IPS-18c (cell line): Measurements from ENCODE around the gene COQ7.
A peak's percentile ranks its signal among the peaks of the same experiment; 100 is the strongest.

ENCODE experiments used
- H3K4me3 ChIP-seq: 2 replicates; pipeline ENCODE4 v1.7.0; 2013; ENCODE audit warnings: low read depth, mild to moderate bottlenecking, low read length, moderate library complexity; ENCODE audit not compliant: insufficient read depth
- H3K9me3 ChIP-seq: one replicate; pipeline ENCODE4 v1.6.1; 2013; ENCODE audit warnings: mild to moderate bottlenecking, low read length, moderate library complexity; ENCODE audit not compliant: control insufficient read depth, insufficient read depth

The COQ7 gene

DNA sequence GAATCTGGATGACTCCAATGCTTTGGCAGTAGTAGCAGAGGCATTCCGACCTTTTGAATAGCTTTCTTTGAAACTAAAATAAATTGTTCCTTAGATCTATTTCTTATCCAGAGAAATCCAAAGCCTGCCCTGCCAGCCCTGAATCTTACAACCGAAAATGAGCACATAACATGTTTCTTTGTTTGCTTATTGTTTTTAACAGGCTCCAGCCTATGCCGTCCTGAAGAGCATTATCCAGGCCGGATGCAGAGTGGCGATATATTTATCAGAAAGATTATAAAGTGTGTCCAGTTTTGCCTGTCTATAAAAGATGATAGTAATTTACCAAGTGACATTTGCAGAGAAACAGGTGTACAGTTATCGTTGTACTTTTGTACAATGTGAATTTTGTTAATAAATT lies 10.5 kb downstream of the COQ7 start:
- Histone ChIP-seq H3K4me3 (no peak overlapping the region), H3K9me3 (no peaks in the 10 kb centered on the region)

- Histone ChIP-seq H3K9me3 (no peaks in the 10 kb centered on the region), H3K4me3 (no peak overlapping the region)
Measured at GRCh38 chr16:19083670-19084069, 16.3 kb downstream of the COQ7 start.

GRCh38 chr16:19084139-19084538 lies 16.7 kb downstream of the COQ7 start:
- H3K4me3 ChIP-seq, result no peak overlapping the region

DNA sequence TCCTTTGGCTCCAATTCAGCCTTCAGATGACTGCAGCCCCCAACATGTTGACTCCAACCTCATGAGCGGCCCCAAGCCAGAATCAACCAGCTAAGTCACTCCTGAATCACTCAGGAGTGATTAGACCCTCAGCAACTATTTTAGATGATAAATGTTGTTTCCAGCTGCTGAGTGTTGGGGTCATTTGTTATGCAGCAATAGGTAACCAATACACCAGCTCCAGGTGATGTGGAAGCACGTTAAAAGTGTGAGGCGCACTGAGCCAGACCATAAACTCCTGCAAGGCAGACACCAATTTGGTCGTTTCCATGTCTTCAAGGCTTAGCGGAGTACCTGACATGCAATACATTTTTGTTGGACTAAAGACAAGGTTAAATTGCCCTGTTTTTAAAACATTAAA lies 17.5 kb downstream of the COQ7 start:
- no peaks in the 10 kb centered on the region for H3K9me3 ChIP-seq
- no peak overlapping the region for H3K4me3 ChIP-seq

More at GRCh38 chr16:19084139-19084538, 16.7 kb downstream of the COQ7 start:
- no peaks in the 10 kb centered on the region for H3K9me3 ChIP-seq

DNA sequence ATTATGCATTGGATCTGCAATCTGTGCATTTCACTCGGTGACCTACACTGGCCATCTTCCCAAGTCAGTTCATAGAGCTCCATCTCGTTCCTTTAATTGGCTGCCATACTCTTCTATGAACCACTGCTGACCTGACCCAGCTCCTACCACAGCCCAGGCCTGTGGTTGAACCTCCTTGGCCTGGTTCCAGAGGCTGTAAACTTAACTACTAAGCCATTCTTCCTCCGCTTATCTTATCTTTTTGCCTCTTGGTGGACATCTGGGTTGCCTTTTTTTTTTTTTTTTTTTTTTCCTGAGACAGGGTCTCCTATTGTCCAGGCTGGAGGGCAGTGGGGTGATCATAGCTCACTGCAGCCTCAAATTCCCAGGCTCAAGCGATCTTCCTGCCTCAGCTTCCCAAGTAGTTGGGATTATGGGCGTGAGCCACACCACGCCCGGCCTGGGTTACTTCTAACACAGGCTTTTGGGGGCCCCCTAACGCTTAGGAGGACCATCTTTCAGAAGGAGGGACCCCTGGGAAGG lies 18.3 kb downstream of the COQ7 start:
- H3K9me3 ChIP-seq, result no peaks in the 10 kb centered on the region
- no peak overlapping the region; the same call in 1 of the 2 replicates for H3K4me3 ChIP-seq

GRCh38 chr16:19086322-19087199 lies 19.1 kb downstream of the COQ7 start:
- Histone ChIP-seq H3K4me3 (peak overlapping the region; percentile 22; the same call in 1 of the 2 replicates), H3K9me3 (no peaks in the 10 kb centered on the region)

DNA sequence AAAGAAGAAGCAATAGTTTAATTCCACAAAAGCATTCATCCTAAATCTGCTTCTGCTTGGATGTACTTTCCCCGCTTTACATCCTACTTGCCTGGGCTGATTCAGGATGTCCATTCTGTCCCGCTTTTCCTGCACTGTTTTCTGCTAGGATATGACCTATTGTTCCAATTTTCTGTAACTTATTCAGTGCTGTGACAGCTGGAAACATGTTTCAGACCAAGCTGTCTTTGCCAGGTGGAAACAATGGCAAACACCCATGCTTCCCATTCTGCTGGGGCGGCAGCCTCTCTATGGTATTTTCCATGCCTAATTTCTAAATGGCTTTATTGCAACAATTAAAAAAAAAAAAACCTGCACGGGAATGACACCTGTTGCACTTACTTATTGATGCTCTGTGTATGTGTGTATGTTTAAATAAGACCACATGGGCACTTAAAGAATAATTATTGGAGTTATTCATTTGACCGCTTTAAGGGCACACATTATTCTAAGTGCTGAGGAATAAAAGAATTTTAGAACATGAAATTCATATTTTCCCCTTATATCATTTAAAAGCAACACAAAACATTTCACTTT lies 21.0 kb downstream of the COQ7 start:
- Histone ChIP-seq H3K4me3 (no peak overlapping the region), H3K9me3 (no peaks in the 10 kb centered on the region)

- peaks cover 2% of the 10 kb centered on the region for H3K9me3 ChIP-seq
- H3K4me3 ChIP-seq, result no peak overlapping the region
Measured at GRCh38 chr16:19089410-19089955, 22.1 kb downstream of the COQ7 start.

GRCh38 chr16:19090916-19091315 lies 23.5 kb downstream of the COQ7 start:
- H3K4me3 ChIP-seq, result no peak overlapping the region
- peaks cover 2% of the 10 kb centered on the region for H3K9me3 ChIP-seq

GRCh38 chr16:19092653-19093410 lies 25.4 kb downstream of the COQ7 start:
- Histone ChIP-seq H3K9me3 (peaks cover 4% of the 10 kb centered on the region), H3K4me3 (no peak overlapping the region)

GRCh38 chr16:19093631-19094541 lies 26.5 kb downstream of the COQ7 start:
- Histone ChIP-seq H3K9me3 (peaks cover 4% of the 10 kb centered on the region), H3K4me3 (no peak overlapping the region)

DNA sequence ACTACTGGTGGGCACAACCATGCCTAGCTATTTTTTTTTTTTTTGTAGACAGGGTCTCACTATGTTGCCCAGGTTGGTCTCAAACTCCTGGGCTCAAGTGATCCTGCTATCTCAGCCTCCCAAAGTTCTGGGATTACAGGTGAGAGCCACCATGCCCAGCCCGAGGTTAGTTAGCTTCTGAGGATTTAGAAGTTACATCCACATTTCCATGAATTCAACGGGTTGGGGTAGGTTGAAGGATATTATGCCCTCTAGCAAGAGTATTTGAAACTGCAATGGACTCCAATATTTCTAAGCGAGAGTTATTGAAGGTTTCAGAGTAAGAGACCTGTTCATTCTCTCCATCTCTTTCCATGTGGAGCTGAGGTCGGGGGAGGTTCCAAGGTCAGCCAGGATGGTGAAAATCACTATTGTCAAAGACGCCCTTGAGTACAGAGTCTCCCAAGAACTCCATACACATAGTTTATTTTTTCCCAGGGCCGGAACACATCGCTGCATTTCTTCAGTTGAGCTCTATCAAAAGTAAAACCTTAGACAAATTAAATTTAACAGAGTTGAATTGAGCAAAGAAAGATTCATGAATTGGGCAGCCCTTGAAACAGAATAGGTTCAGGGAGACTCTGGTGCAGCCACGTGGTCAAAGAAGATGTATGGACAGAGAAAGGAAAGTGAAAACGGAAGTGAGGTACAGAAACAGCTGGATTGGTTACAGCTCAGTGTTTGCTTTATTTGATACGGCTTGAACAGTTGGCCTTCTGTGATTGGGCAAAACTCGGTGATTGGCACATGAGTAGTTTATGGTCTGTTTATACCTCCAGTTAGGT lies 27.3 kb downstream of the COQ7 start:
- Histone ChIP-seq H3K9me3 (peaks cover 4% of the 10 kb centered on the region), H3K4me3 (no peak overlapping the region)

DNA sequence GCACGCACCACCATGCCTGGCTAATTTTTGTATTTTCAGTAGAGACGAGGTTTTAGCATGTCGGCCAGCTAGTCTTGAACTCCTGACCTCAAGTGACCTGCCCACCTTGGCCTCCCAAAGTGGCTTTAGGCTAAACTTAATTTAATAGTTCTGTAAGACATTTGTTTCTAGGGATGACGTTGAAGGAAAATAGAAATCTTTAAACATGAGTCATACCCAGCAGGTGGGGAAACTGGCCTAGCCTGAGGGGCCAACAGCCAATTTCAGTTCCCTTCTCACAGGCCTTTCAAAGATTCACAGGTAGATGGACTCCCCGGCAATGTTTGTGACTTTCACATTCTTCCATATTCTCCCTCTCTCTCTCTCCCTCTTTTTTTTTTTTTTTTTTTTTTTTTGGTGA lies 28.2 kb downstream of the COQ7 start:
- Histone ChIP-seq H3K9me3 (peaks cover 4% of the 10 kb centered on the region), H3K4me3 (no peak overlapping the region)

DNA sequence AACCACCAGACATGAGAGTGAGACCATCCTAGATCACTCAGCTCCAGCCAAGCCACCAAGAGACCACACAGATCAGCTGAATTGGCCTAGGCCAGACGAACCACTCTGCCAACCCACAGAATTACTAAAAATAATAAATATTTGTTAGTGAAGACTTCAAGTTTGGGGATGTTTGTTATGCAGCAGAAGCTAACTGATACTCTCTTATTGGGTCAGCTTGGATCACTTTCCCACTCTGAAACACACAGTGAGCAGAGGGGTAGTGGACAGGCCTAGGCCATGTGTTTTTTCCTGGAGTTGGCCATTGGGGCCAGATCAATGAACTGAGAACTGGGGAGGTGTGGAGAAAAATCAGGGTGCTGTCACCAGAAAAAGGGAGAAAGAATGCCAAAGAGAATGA lies 30.8 kb downstream of the COQ7 start:
- Histone ChIP-seq H3K9me3 (peaks cover 4% of the 10 kb centered on the region), H3K4me3 (no peak overlapping the region)

GRCh38 chr16:19102187-19102872 lies 34.9 kb downstream of the COQ7 start:
- H3K4me3 ChIP-seq, result no peak overlapping the region
- no peaks in the 10 kb centered on the region for H3K9me3 ChIP-seq
